Testis (tissue), 3 donors: ENCODE data around the gene BMP7. TPM values are rescaled to one million over a fixed set of nuclear protein-coding genes. Genes with fewer than 3 reads are reported as not detected.

Experiments used
- DNase-seq: peaks from one replicate; pipeline ENCODE4 v3.0.0-alpha.2; 2019
- H3K27ac ChIP-seq, 2 donors: fragments of 200-600 bp; sonication (generic); one replicate each; pipeline ENCODE4 v1.5.1; 2019
- H3K27me3 ChIP-seq: fragments of 200-600 bp; sonication (generic); one replicate; pipeline ENCODE4 v1.5.1; 2019
- H3K36me3 ChIP-seq: fragments of 200-600 bp; sonication (generic); one replicate; pipeline ENCODE4 v1.5.1; 2017; ENCODE audit warnings: low read depth; ENCODE audit errors: missing control alignments
- H3K4me1 ChIP-seq: fragments of 200-600 bp; sonication (generic); one replicate; pipeline ENCODE4 v1.5.1; 2019
- H3K4me3 ChIP-seq, 2 donors: fragments of 200-600 bp; sonication (generic); one replicate each; pipeline ENCODE4 v1.5.1; 2017 to 2019
- H3K9me3 ChIP-seq: fragments of 200-600 bp; sonication (generic); one replicate; pipeline ENCODE4 v1.5.1; 2017
- POLR2A ChIP-seq: fragments of 450-650 bp; IDR thresholded peaks from one replicate; pipeline ENCODE4 v1.6.1; 2017; ENCODE audit warnings: antibody characterized with exemption, mild to moderate bottlenecking, moderate library complexity
- WGBS, 2 donors: methylation state at CpG; one replicate each; pipeline ENCODE4 v1.1.5; 2018; 5-methylcytosine and 5-hydroxymethylcytosine counted together
- intact Hi-C: fragments of 100-400 bp; cut with DNase I; formaldehyde crosslinking; loops from one replicate; pipeline ENCODE4 v1.15.1; 2023; ENCODE audit warnings: low total_unique reads
- polyA plus RNA-seq: library from polyadenylated mRNA; stranded (reverse); fragments of 350-450 nt; fragmentation: Illumina TruSeq; extraction: RNeasy Lipid Tissue Mini Kit (QIAGEN cat#74804); gene quantifications from one replicate; pipeline ENCODE4 v1.2.3, GENCODE V29; 2014; ENCODE audit warnings: low read depth, low replicate concordance; ENCODE audit not compliant: insufficient read depth
- total RNA-seq, 2 donors: library from RNA; depleted of rRNA; stranded (reverse); fragments of >200 nt; gene quantifications; one replicate each; pipeline ENCODE4 v1.2.3, GENCODE V29; 2016
- TF ChIP-seq, protein P1 (sequence below), 3 experiments: fragments of 450-650 bp in 2 of 3; fragments of 200-600 bp in 1 of 3; sonication (generic) in 1 of 3; IDR thresholded peaks; one replicate each; pipeline ENCODE4 v1.5.1; 2016 to 2019; ENCODE audit warnings: antibody characterized with exemption in 3 of 3, mild to moderate bottlenecking in 2 of 3, moderate library complexity in 1 of 3

BMP7 gene
- total and polyA plus RNA-seq, 3 donors from 2014 or later = 2.4 to 7.1 (median 3.3) TPM

GRCh38 chr20:57245997-57246396 lies 20.4 kb downstream of the BMP7 start:
- TF ChIP-seq, protein P1, sequence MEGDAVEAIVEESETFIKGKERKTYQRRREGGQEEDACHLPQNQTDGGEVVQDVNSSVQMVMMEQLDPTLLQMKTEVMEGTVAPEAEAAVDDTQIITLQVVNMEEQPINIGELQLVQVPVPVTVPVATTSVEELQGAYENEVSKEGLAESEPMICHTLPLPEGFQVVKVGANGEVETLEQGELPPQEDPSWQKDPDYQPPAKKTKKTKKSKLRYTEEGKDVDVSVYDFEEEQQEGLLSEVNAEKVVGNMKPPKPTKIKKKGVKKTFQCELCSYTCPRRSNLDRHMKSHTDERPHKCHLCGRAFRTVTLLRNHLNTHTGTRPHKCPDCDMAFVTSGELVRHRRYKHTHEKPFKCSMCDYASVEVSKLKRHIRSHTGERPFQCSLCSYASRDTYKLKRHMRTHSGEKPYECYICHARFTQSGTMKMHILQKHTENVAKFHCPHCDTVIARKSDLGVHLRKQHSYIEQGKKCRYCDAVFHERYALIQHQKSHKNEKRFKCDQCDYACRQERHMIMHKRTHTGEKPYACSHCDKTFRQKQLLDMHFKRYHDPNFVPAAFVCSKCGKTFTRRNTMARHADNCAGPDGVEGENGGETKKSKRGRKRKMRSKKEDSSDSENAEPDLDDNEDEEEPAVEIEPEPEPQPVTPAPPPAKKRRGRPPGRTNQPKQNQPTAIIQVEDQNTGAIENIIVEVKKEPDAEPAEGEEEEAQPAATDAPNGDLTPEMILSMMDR (IDR thresholded peaks at IDR 0.05) = no peak
- TF ChIP-seq POLR2A = no peak
- Histone ChIP-seq H3K27ac (no peak overlapping the region), H3K27me3 (no peaks in the 10 kb centered on the region), H3K4me3 (no peak overlapping the region), H3K36me3 (no peaks in the 10 kb centered on the region), H3K9me3 (no peaks in the 10 kb centered on the region), H3K4me1 (no peaks in the 10 kb centered on the region)
- no peak for DNase-seq
- 89 to 96% methylated on average over 5 of the region's 5 CpGs for WGBS, 2 donors
- intact Hi-C loops = no loop called here

- TF ChIP-seq, protein P1 (IDR thresholded peaks at IDR 0.05) = no peak
- TF ChIP-seq POLR2A = no peak
- Histone ChIP-seq H3K36me3 (no peaks in the 10 kb centered on the region), H3K4me1 (no peaks in the 10 kb centered on the region), H3K9me3 (no peaks in the 10 kb centered on the region), H3K27ac (no peak overlapping the region), H3K4me3 (no peak overlapping the region), H3K27me3 (no peaks in the 10 kb centered on the region)
- intact Hi-C loops = no loop called here
- 71 to 76% methylated on average over 3 of the region's 3 CpGs for WGBS, 2 donors
- no peak for DNase-seq
These were observed 21.7 kb downstream of the BMP7 start for GRCh38 chr20:57244627-57245214.

DNA sequence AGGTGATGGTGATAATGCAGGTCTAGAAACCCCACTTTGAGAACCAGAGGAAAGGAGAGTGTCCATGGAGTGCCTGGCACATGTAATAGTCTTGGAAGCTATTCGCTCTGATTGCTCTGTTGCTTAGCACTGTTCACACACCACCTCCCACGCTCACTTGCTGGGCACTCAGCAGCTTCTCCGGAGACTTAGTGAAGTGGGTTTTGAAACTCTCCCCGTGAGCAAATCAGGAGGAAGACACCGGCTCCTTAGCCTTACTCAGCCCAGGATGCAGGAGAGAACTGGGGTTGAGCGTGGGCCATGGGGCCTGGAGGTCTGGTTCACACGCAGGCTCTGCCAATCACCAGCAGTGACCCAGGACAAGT lies 22.2 kb downstream of the BMP7 start:
- Histone ChIP-seq H3K36me3 (no peaks in the 10 kb centered on the region), H3K27me3 (no peaks in the 10 kb centered on the region), H3K4me1 (no peaks in the 10 kb centered on the region), H3K27ac (no peak overlapping the region), H3K4me3 (no peak overlapping the region), H3K9me3 (no peaks in the 10 kb centered on the region)
- TF ChIP-seq POLR2A = no peak
- TF ChIP-seq, protein P1 (IDR thresholded peaks at IDR 0.05) = no peak
- intact Hi-C loops = no loop called here
- no peak for DNase-seq
- WGBS, 2 donors = 78% methylated on average over 7 of the region's 7 CpGs

GRCh38 chr20:57243480-57244220 lies 22.8 kb downstream of the BMP7 start:
- no peaks in the 10 kb centered on the region for H3K36me3 ChIP-seq
- no peak overlapping the region for H3K4me3 ChIP-seq
- H3K9me3 ChIP-seq = no peaks in the 10 kb centered on the region
- H3K27ac ChIP-seq = no peak overlapping the region
- WGBS, 2 donors = 87 to 93% methylated on average over 12 to 17 of the region's 17 CpGs
- H3K4me1 ChIP-seq = no peaks in the 10 kb centered on the region
- intact Hi-C loops = no loop called here
- no peak for DNase-seq
- TF ChIP-seq, protein P1 (IDR thresholded peaks at IDR 0.05) = no peak
- TF ChIP-seq POLR2A = no peak
- H3K27me3 ChIP-seq = no peaks in the 10 kb centered on the region

DNA sequence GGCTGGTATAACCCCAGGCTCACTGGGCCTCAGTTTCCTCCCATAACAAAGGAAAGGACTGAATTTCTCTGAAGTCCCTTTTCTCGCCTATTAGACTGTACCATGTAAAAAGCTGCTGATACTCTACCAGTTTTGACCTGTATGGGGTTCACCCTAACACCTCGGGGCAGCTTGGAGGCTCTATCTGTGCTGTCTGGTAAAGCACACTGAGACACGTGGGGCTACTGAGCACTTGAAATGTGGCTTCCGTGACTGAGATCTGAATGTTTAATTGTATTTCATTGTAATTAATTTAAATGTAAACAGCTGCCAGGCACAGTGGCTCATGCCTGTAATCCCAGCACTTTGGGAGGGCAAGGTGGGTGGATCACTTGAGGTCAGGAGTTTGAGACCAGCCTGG lies 24.0 kb downstream of the BMP7 start:
- DNase-seq = no peak
- H3K4me3 ChIP-seq = no peak overlapping the region
- no peak overlapping the region for H3K27ac ChIP-seq
- 89 to 100% methylated on average over 4 of the region's 4 CpGs for WGBS, 2 donors
- H3K27me3 ChIP-seq = no peaks in the 10 kb centered on the region
- H3K9me3 ChIP-seq = no peaks in the 10 kb centered on the region
- TF ChIP-seq POLR2A = no peak
- TF ChIP-seq, protein P1 (IDR thresholded peaks at IDR 0.05) = no peak
- H3K36me3 ChIP-seq = no peaks in the 10 kb centered on the region
- intact Hi-C loops = no loop called here
- no peaks in the 10 kb centered on the region for H3K4me1 ChIP-seq
